Pancreas (tissue), 10 donors: ENCODE measurements around the gene PTGER3. TPM values are rescaled to one million over a fixed set of nuclear protein-coding genes. Genes with fewer than 3 reads are reported as not detected.

ENCODE experiments used
- ATAC-seq, 4 donors: fragments of 200-7000 bp; cut with Tn5 transposase; one replicate each; pipeline versions ENCODE4 v1.8.0 to v1.9.1; 2020; ENCODE audit warnings: mild to moderate bottlenecking in 4 of 4, moderate library complexity in 4 of 4
- DNase-seq, 6 donors: peaks; one replicate each; pipeline ENCODE4 v3.0.0-alpha.2; 2020
- FAIRE-seq: peaks from 2 replicates; lab custom pipeline; 2012; peaks lifted over from hg19 to GRCh38; lab: Jason Lieb, UNC
- H3K27ac ChIP-seq, 4 donors: fragments of 200-600 bp; sonication (generic); 1 replicate in 3 of 4; 2 replicates in 1 of 4; pipeline versions ENCODE4 v1.5.0 to v1.8.0; 2020
- H3K27me3 ChIP-seq, 4 donors: fragments of 200-600 bp; one replicate each; pipeline ENCODE4 v1.8.0; 2021
- H3K36me3 ChIP-seq, 3 donors: fragments of 200-600 bp; sonication (generic) in 1 of 3; one replicate each; pipeline versions ENCODE4 v1.5.0 to v1.8.0; 2020 to 2021
- H3K4me1 ChIP-seq, 3 donors: fragments of 200-600 bp; one replicate each; pipeline ENCODE4 v1.8.0; 2021
- H3K4me3 ChIP-seq, 4 donors: fragments of 200-600 bp; sonication (generic) in 2 of 4; one replicate each; pipeline versions ENCODE4 v1.5.0 to v1.8.0; 2020 to 2021
- H3K9me3 ChIP-seq, 4 donors: fragments of 200-600 bp; one replicate each; pipeline ENCODE4 v1.8.0; 2021
- WGBS, 2 donors: extraction: QIAGEN DNeasy Blood & Tissue Kit; methylation state at CpG; one replicate each; pipeline ENCODE4 v1.1.7; 2013; 5-methylcytosine and 5-hydroxymethylcytosine counted together
- intact Hi-C, 3 donors: fragments of 100-400 bp; cut with DNase I; formaldehyde crosslinking; loops; one replicate each; pipeline versions ENCODE4 v1.11.1 to v1.14.2; 2022
- polyA plus RNA-seq, 2 donors: library from polyadenylated mRNA; stranded (reverse); fragments of 200-250 nt; gene quantifications; one replicate each; pipeline ENCODE4 v1.2.3, GENCODE V29; 2013
- total RNA-seq, 6 donors: library from RNA; stranded (reverse); fragmentation: NEBNext Ultra II Directional in 4 of 6; extraction: Animal tissue kit (Norgen Biotek cat#: 25700) in 4 of 6; gene quantifications; one replicate each; pipeline versions ENCODE4 v1.2.1 to v1.2.4, GENCODE V29; 2021 to 2023
- TF ChIP-seq, protein P1 (sequence below), 4 donors: fragments of 200-600 bp; sonication (generic) in 3 of 4; IDR thresholded peaks; one replicate each; pipeline versions ENCODE4 v1.5.0 to v1.8.0; 2021; ENCODE audit warnings: antibody characterized with exemption in 4 of 4
- donor health status: healthy with polysubstance abuse.
- donor health status: DM: no; HTN: no; CAD: no; lungs with moderate emphysema.
- donor health status: DM: no; HTN: no; CAD: no.
- donor health status: control.
- donor health status: control.
- donor health status: Bipolar disorder and iron deficiency.
- donor health status: DM: yes; HTN: yes; CAD: no.
- donor health status: DM: no; HTN: no; CAD: no.
- donor health status: DM: no; HTN: no; CAD: no.
- donor health status: DM: yes; HTN: yes; CAD: no.

Gene PTGER3
- total and polyA plus RNA-seq, 8 donors, result 3.2 to 7.7 (median 6.0) TPM

DNA sequence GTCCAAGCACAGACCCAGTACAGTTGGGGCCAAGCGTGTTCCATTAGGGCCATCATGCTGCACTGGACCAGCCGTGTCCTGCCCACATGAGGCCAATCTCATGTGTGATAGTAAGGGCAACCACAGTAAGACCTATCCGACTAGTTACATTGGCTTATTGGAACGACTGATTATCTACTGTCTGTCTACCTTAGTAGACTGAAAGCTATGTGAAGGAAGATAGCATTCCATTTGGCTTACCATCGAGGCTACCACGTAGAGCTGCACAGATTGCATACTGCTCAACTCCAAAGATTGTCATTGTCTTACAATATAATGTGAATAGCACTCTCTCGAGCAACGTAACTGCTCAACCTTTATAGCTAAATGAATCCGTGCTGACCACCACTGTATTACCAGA is 10.6 kb downstream of the PTGER3 start:
- DNase-seq (no peak), ATAC-seq (no peak), FAIRE-seq (no peak)
- no peak overlapping the region for H3K4me3 ChIP-seq
- H3K9me3 ChIP-seq, result no peaks in the 10 kb centered on the region
- no peak overlapping the region for H3K27ac ChIP-seq
- TF ChIP-seq, protein P1, sequence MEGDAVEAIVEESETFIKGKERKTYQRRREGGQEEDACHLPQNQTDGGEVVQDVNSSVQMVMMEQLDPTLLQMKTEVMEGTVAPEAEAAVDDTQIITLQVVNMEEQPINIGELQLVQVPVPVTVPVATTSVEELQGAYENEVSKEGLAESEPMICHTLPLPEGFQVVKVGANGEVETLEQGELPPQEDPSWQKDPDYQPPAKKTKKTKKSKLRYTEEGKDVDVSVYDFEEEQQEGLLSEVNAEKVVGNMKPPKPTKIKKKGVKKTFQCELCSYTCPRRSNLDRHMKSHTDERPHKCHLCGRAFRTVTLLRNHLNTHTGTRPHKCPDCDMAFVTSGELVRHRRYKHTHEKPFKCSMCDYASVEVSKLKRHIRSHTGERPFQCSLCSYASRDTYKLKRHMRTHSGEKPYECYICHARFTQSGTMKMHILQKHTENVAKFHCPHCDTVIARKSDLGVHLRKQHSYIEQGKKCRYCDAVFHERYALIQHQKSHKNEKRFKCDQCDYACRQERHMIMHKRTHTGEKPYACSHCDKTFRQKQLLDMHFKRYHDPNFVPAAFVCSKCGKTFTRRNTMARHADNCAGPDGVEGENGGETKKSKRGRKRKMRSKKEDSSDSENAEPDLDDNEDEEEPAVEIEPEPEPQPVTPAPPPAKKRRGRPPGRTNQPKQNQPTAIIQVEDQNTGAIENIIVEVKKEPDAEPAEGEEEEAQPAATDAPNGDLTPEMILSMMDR (IDR thresholded peaks at IDR 0.05), result no peak
- intact Hi-C loops, result no loop called here
- 93 to 96% methylated on average over 9 of the region's 9 CpGs for WGBS, 2 donors
- no peaks in the 10 kb centered on the region for H3K4me1 ChIP-seq
- no peaks in the 10 kb centered on the region for H3K27me3 ChIP-seq
- no peaks in the 10 kb centered on the region for H3K36me3 ChIP-seq

DNA sequence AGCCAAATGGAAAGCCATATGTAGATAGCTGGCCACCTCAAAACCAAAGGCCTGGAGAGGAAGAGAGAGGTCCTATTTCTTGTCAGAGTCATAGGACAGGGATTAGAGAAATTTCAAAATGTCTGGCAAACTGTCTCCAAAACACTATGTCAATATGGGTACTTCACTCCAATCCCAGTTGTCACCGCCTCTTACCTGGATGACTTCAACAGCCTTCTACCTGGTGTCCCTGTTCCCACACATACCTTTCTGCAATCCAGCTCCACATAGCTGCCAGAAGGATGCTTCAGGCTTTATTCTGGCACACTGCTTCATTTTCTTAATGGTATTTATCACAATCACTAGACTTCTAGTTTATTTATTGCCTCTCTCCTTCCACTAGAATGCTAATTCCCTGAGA is 14.5 kb downstream of the PTGER3 start:
- H3K27ac ChIP-seq, result no peak overlapping the region
- no peaks in the 10 kb centered on the region for H3K27me3 ChIP-seq
- TF ChIP-seq, protein P1 (IDR thresholded peaks at IDR 0.05), result no peak
- no peak for FAIRE-seq
- DNase-seq, result no peak
- no peaks in the 10 kb centered on the region for H3K4me1 ChIP-seq
- 86 to 92% methylated on average over 1 of the region's 1 CpG for WGBS, 2 donors
- no peaks in the 10 kb centered on the region for H3K36me3 ChIP-seq
- no peak for ATAC-seq
- intact Hi-C loops, result no loop called here
- no peak overlapping the region for H3K4me3 ChIP-seq
- H3K9me3 ChIP-seq, result no peaks in the 10 kb centered on the region

DNA sequence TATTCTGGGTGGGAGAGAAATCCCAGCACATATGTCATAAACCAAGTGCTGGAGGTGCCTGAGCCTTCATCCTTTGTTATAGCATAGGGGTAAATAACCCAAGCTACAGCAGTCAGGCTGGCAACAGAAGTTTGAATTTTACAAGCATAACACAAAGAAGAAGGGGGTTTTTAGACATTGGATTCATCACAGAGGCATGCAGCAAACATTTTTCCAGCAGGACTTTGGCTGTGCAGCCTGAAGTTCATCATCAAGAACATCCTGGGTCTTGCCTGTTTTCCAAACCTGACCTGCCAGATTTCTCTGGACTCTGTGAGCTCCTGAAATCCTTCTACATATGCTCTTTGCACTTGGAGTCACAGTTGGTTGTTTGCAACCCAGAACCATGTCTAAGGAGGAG is 16.2 kb downstream of the PTGER3 start:
- Histone ChIP-seq H3K4me3 (no peak overlapping the region), H3K4me1 (no peaks in the 10 kb centered on the region), H3K9me3 (no peaks in the 10 kb centered on the region), H3K36me3 (no peaks in the 10 kb centered on the region), H3K27me3 (no peaks in the 10 kb centered on the region), H3K27ac (no peak overlapping the region)
- no peak for ATAC-seq
- intact Hi-C loops, result no loop called here
- DNase-seq, result no peak
- TF ChIP-seq, protein P1 (IDR thresholded peaks at IDR 0.05), result no peak
- FAIRE-seq, result no peak

DNA sequence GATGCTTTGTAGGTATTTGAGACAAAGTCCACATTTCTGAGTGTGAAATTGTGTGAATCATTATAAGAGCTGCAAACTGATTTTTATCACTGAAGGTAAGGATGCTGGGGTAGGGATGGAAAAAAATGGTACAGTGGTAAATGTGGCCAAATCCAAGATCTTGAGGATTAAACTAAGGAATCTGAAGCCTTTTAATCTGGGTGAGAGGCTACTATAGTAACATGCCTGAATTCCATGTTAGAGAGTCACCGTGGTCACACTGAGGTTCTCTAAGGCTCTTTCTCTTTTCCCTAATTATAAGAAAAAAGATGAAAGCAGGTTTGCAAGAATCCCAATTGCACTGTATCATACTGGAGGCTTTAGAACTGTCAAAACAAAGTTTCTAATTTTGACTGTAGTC is 17.6 kb downstream of the PTGER3 start:
- 89 to 100% methylated on average over 1 of the region's 1 CpG for WGBS, 2 donors
- H3K9me3 ChIP-seq, result no peaks in the 10 kb centered on the region
- TF ChIP-seq, protein P1 (IDR thresholded peaks at IDR 0.05), result no peak
- ATAC-seq (no peak), DNase-seq (no peak), FAIRE-seq (no peak)
- no peaks in the 10 kb centered on the region for H3K27me3 ChIP-seq
- H3K4me3 ChIP-seq, result no peak overlapping the region
- H3K27ac ChIP-seq, result no peak overlapping the region
- intact Hi-C loops, result no loop called here
- H3K4me1 ChIP-seq, result no peaks in the 10 kb centered on the region
- H3K36me3 ChIP-seq, result no peaks in the 10 kb centered on the region

DNA sequence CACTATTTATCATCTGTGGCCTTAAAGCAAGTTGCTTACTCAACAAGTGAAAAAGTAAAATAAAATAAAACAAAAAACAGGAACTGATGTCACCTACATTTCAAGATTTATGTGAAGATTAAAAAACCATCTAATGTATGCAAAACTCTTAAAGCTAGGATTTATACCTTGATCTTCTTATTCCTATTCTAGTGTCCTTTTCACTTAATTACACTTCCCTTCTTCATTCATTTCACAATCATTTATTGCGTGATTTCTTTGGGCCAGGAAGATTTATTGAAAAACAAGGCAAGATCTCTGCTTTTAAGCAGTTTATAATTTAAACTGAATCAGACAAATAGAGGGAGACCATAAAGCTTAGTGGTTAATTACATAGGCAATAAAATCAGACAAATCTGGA is 18.6 kb downstream of the PTGER3 start:
- WGBS, 2 donors, result 91 to 98% methylated on average over 1 of the region's 1 CpG
- TF ChIP-seq, protein P1 (IDR thresholded peaks at IDR 0.05), result no peak

More for the DNA sequence above, 18.6 kb downstream of the PTGER3 start:
- H3K4me3 ChIP-seq, result no peak overlapping the region
- no peaks in the 10 kb centered on the region for H3K9me3 ChIP-seq
- no peaks in the 10 kb centered on the region for H3K4me1 ChIP-seq
- no peaks in the 10 kb centered on the region for H3K27me3 ChIP-seq
- FAIRE-seq, result no peak
- ATAC-seq, result no peak
- H3K27ac ChIP-seq, result no peak overlapping the region
- H3K36me3 ChIP-seq, result no peaks in the 10 kb centered on the region
- DNase-seq, result no peak
- intact Hi-C loops, result no loop called here
